HEK293 (cell line): ENCODE measurements around the gene WIPI1.
"Not testable (repeated sequence)": the region's sequence is repeated elsewhere in the genome, so short reads cannot be mapped to it uniquely, and the experiment has no call there.

Experiments
- CTCF ChIP-seq: fragments of 450-650 bp; formaldehyde crosslinking; IDR thresholded peaks from 2 replicates; pipeline ENCODE4 v1.5.1; 2016; ENCODE audit warnings: missing biosample characterization, missing genetic modification characterization
- INSM2 ChIP-seq: fragments of 450-650 bp; formaldehyde crosslinking; IDR thresholded peaks from 2 replicates; pipeline ENCODE4 v1.5.1; 2016; ENCODE audit warnings: missing biosample characterization, missing genetic modification characterization
- KLF7 ChIP-seq: fragments of 450-650 bp; formaldehyde crosslinking; IDR thresholded peaks from 2 replicates; pipeline ENCODE4 v1.5.1; 2016; ENCODE audit warnings: missing biosample characterization, missing genetic modification characterization, borderline replicate concordance
- RBAK ChIP-seq: fragments of 450-650 bp; formaldehyde crosslinking; IDR thresholded peaks from 2 replicates; pipeline ENCODE4 v1.5.1; 2016; ENCODE audit warnings: missing biosample characterization, missing genetic modification characterization
- YY1 ChIP-seq: fragments of 450-650 bp; formaldehyde crosslinking; IDR thresholded peaks from 2 replicates; pipeline ENCODE4 v1.5.1; 2018; ENCODE audit warnings: missing biosample characterization, missing genetic modification characterization
- ZNF121 ChIP-seq: fragments of 450-650 bp; formaldehyde crosslinking; IDR thresholded peaks from 2 replicates; pipeline ENCODE4 v1.5.1; 2016; ENCODE audit warnings: missing biosample characterization, missing genetic modification characterization
- ZNF184 ChIP-seq: fragments of 450-650 bp; IDR thresholded peaks from 2 replicates; pipeline ENCODE4 v1.5.1; 2018; ENCODE audit warnings: missing biosample characterization, mild to moderate bottlenecking, missing genetic modification characterization
- ZNF274 ChIP-seq, 2 experiments: fragments of 200-500 bp in 1 of 2; fragments of 450-650 bp in 1 of 2; sonication (Bioruptor generic) in 1 of 2; formaldehyde crosslinking in 1 of 2; IDR thresholded peaks; 2 replicates each; pipeline versions ENCODE4 v1.5.1 to v1.6.1; 2014 to 2016; ENCODE audit warnings: borderline replicate concordance in 1 of 2, inconsistent platforms in 1 of 2, low read length in 1 of 2, missing biosample characterization in 1 of 2, missing genetic modification characterization in 1 of 2
- ZNF398 ChIP-seq: fragments of 450-650 bp; formaldehyde crosslinking; IDR thresholded peaks from 2 replicates; pipeline ENCODE4 v1.5.1; 2017; ENCODE audit warnings: missing biosample characterization, missing genetic modification characterization
- ZNF423 ChIP-seq: fragments of 450-650 bp; formaldehyde crosslinking; IDR thresholded peaks from 2 replicates; pipeline ENCODE4 v1.5.1; 2016; ENCODE audit warnings: missing biosample characterization, missing genetic modification characterization
- ZNF530 ChIP-seq: fragments of 450-650 bp; formaldehyde crosslinking; IDR thresholded peaks from 2 replicates; pipeline ENCODE4 v1.5.1; 2016; ENCODE audit warnings: low read depth, missing biosample characterization, missing genetic modification characterization
- ZNF639 ChIP-seq: fragments of 450-650 bp; formaldehyde crosslinking; IDR thresholded peaks from 2 replicates; pipeline ENCODE4 v1.5.1; 2016; ENCODE audit warnings: missing biosample characterization, missing genetic modification characterization
- ZSCAN30 ChIP-seq: fragments of 450-650 bp; IDR thresholded peaks from 2 replicates; pipeline ENCODE4 v1.5.1; 2018; ENCODE audit warnings: missing biosample characterization, mild to moderate bottlenecking, missing genetic modification characterization, moderate library complexity

GRCh38 chr17:68492394-68493054 lies 35.2 kb upstream of the WIPI1 start:
- TF ChIP-seq ZNF639 (tag by site-specific recombination); CTCF (tag by site-specific recombination); YY1 (tag by site-specific recombination); ZSCAN30 (tag by site-specific recombination); RBAK (tag by site-specific recombination); ZNF121 (tag by site-specific recombination); ZNF274 (IDR thresholded peaks at IDR 0.05; ENCODE audit: low read length); ZNF274 (tag by site-specific recombination; IDR thresholded peaks at IDR 0.05; ENCODE audit: borderline replicate concordance); ZNF184 (tag by site-specific recombination); INSM2 (tag by site-specific recombination); KLF7 (tag by site-specific recombination); ZNF423 (tag by site-specific recombination); ZNF398 (tag by site-specific recombination); ZNF530: not testable (repeated sequence)
